Erythroblast (primary cell): ENCODE measurements around the gene UQCR11.
A peak's percentile ranks its signal among the peaks of the same experiment; 100 is the strongest.

Source experiments
- DNase-seq, 2 experiments: peaks; one replicate each; lab custom pipeline; 2025; lab: John Stamatoyannopoulos, UW
- GATA1 ChIP-seq: IDR thresholded peaks from 2 replicates; pipeline ENCODE4 v1.6.1; 2011; ENCODE audit warnings: low read depth, mild to moderate bottlenecking, control low read depth, low read length, moderate library complexity
- POLR2A ChIP-seq: IDR thresholded peaks from 2 replicates; pipeline ENCODE4 v1.6.1; 2011; ENCODE audit warnings: mild to moderate bottlenecking, low read length

The UQCR11 gene

GRCh38 chr19:1579222-1579621 is 26.0 kb downstream of the UQCR11 start:
- TF ChIP-seq POLR2A (no peak), GATA1 (no peak)

GRCh38 chr19:1577929-1578618 is 27.2 kb downstream of the UQCR11 start:
- no peak for DNase-seq
- no peak for TF ChIP-seq GATA1
- TF ChIP-seq POLR2A = no peak

More at GRCh38 chr19:1579222-1579621, 26.0 kb downstream of the UQCR11 start:
- no peak for DNase-seq

- no peak for DNase-seq
- no peak for TF ChIP-seq POLR2A
- TF ChIP-seq GATA1 = no peak
These were observed 28.0 kb downstream of the UQCR11 start for GRCh38 chr19:1577090-1577928.

- DNase-seq = no peak
- TF ChIP-seq POLR2A = no peak
- TF ChIP-seq GATA1 = no peak
These were observed 28.8 kb downstream of the UQCR11 start for GRCh38 chr19:1576242-1577089.

- no peak for TF ChIP-seq GATA1
- no peak for TF ChIP-seq POLR2A
- DNase-seq = no peak
These were observed 29.7 kb downstream of the UQCR11 start for GRCh38 chr19:1575323-1576241.

GRCh38 chr19:1574354-1575136 is 30.7 kb downstream of the UQCR11 start:
- TF ChIP-seq GATA1 = no peak
- no peak for DNase-seq

GRCh38 chr19:1572795-1573194 is 32.5 kb downstream of the UQCR11 start:
- DNase-seq = no peak
- TF ChIP-seq POLR2A = no peak

- DNase-seq = no peak
- TF ChIP-seq GATA1 = no peak
- no peak for TF ChIP-seq POLR2A
These were observed 33.9 kb downstream of the UQCR11 start for GRCh38 chr19:1571358-1571757.

- TF ChIP-seq GATA1 (no peak), POLR2A (no peak)
- no peak for DNase-seq
These were observed 34.4 kb downstream of the UQCR11 start for GRCh38 chr19:1570836-1571235.

GRCh38 chr19:1569997-1570396 is 35.3 kb downstream of the UQCR11 start:
- no peak for DNase-seq
- TF ChIP-seq GATA1 = no peak
- no peak for TF ChIP-seq POLR2A

- peak; percentile 84 to 93 for DNase-seq
- TF ChIP-seq GATA1 (no peak), POLR2A (no peak)
These were observed 36.8 kb downstream of the UQCR11 start, which contains the start of gene MEX3D for GRCh38 chr19:1568320-1569019. TSS of gene MEX3D (minus strand) at chr19:1568325. CDS start at chr19:1568058, 267 bp downstream.

GRCh38 chr19:1567848-1568227 is 37.4 kb downstream of the UQCR11 start:
- DNase-seq = no peak
- TF ChIP-seq POLR2A (no peak), GATA1 (no peak)
